Measurements from ENCODE around the gene L3MBTL2.

L3MBTL2 gene

DNA sequence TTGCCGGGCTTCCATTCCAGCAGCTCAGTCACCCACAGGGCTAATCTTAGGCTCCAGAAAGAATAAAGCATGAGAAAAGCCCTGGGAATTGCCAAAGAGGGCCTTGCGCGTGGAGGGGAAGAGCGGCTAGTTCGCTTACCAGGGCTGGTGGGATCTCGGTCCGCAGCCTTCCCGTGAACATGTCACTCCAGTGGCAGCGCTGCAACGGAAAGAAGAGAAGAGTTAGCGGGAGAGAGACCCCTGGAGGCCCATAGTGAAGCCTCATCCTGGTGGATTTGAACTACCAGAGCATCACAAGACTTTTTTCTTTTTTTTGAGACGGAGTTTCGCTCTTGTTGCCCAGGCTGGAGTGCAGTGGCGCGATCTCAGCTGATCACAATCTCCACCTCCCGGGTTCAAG is 62.8 kb downstream of the L3MBTL2 start:
- TF ChIP-seq EZH2phosphoT487 (IDR thresholded peaks at IDR 0.05; ENCODE audit: low read depth) = no peak
- TF ChIP-seq, protein P1, sequence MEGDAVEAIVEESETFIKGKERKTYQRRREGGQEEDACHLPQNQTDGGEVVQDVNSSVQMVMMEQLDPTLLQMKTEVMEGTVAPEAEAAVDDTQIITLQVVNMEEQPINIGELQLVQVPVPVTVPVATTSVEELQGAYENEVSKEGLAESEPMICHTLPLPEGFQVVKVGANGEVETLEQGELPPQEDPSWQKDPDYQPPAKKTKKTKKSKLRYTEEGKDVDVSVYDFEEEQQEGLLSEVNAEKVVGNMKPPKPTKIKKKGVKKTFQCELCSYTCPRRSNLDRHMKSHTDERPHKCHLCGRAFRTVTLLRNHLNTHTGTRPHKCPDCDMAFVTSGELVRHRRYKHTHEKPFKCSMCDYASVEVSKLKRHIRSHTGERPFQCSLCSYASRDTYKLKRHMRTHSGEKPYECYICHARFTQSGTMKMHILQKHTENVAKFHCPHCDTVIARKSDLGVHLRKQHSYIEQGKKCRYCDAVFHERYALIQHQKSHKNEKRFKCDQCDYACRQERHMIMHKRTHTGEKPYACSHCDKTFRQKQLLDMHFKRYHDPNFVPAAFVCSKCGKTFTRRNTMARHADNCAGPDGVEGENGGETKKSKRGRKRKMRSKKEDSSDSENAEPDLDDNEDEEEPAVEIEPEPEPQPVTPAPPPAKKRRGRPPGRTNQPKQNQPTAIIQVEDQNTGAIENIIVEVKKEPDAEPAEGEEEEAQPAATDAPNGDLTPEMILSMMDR (IDR thresholded peaks at IDR 0.05; ENCODE audit: low read depth, low read length) = no peak
- Histone ChIP-seq H3K9ac (ENCODE audit: low read length) (no peak overlapping the region), H3K4me3 (ENCODE audit: low read length) (no peak overlapping the region), H3K27me3 (ENCODE audit: low read depth, low read length) (no peaks in the 10 kb centered on the region), H3K79me2 (ENCODE audit: low read length) (peaks cover 12% of the 10 kb centered on the region), H3K4me2 (ENCODE audit: low read length) (no peak overlapping the region), H3K9me3 (ENCODE audit: insufficient read depth, low read length) (no peaks in the 10 kb centered on the region), H4K20me1 (ENCODE audit: insufficient read depth, low read length) (no peaks in the 10 kb centered on the region), H3K36me3 (replicated peaks; ENCODE audit: low read depth, low read length) (peaks cover 65% of the 10 kb centered on the region), H3K4me1 (ENCODE audit: low read length) (no peaks in the 10 kb centered on the region), H2AFZ (ENCODE audit: low read depth, low read length) (no peak overlapping the region), H3K27ac (ENCODE audit: low read length) (no peak overlapping the region)

- Histone ChIP-seq H3K36me3 (replicated peaks; ENCODE audit: low read depth, low read length) (peaks cover 64% of the 10 kb centered on the region), H3K9ac (ENCODE audit: low read length) (no peak overlapping the region), H3K9me3 (ENCODE audit: insufficient read depth, low read length) (no peaks in the 10 kb centered on the region), H3K4me1 (ENCODE audit: low read length) (no peaks in the 10 kb centered on the region), H4K20me1 (ENCODE audit: insufficient read depth, low read length) (no peaks in the 10 kb centered on the region), H3K27me3 (ENCODE audit: low read depth, low read length) (no peaks in the 10 kb centered on the region), H2AFZ (ENCODE audit: low read depth, low read length) (no peak overlapping the region), H3K79me2 (ENCODE audit: low read length) (peaks cover 12% of the 10 kb centered on the region), H3K27ac (ENCODE audit: low read length) (no peak overlapping the region), H3K4me3 (ENCODE audit: low read length) (no peak overlapping the region), H3K4me2 (ENCODE audit: low read length) (no peak overlapping the region)
- TF ChIP-seq, protein P1 (IDR thresholded peaks at IDR 0.05; ENCODE audit: low read depth, low read length) = no peak
- TF ChIP-seq EZH2phosphoT487 (IDR thresholded peaks at IDR 0.05; ENCODE audit: low read depth) = no peak
Observed at GRCh38 chr22:41271787-41272186, 66.7 kb downstream of the L3MBTL2 start.

DNA sequence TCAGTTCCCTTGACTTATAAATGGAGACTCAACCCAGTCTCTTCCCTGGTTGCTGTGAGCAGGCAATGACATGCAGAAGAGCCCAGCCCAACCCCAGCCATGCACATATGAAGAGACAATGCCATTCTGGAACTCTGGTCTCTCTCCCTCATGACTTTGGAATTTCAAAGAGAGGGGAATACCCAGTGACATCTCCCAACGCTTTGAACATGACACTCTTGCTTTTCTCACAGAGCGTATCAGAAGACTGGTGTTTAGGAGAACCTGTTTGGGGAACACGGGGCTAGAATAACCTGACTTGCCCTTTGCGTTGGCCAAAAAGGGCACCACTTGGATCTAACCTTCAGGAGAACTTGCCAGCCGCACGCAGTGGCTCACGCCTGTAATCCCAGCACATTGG is 68.0 kb downstream of the L3MBTL2 start:
- H3K4me3 ChIP-seq (ENCODE audit: low read length) = no peak overlapping the region
- no peaks in the 10 kb centered on the region for H3K4me1 ChIP-seq (ENCODE audit: low read length)
- no peaks in the 10 kb centered on the region for H3K9me3 ChIP-seq (ENCODE audit: insufficient read depth, low read length)
- no peak overlapping the region for H3K27ac ChIP-seq (ENCODE audit: low read length)
- H3K4me2 ChIP-seq (ENCODE audit: low read length) = no peak overlapping the region
- no peak overlapping the region for H3K9ac ChIP-seq (ENCODE audit: low read length)
- TF ChIP-seq, protein P1 (IDR thresholded peaks at IDR 0.05; ENCODE audit: low read depth, low read length) = no peak
- TF ChIP-seq EZH2phosphoT487 (IDR thresholded peaks at IDR 0.05; ENCODE audit: low read depth) = no peak
- peaks cover 15% of the 10 kb centered on the region for H3K79me2 ChIP-seq (ENCODE audit: low read length)
- H3K27me3 ChIP-seq (ENCODE audit: low read depth, low read length) = no peaks in the 10 kb centered on the region
- no peaks in the 10 kb centered on the region for H4K20me1 ChIP-seq (ENCODE audit: insufficient read depth, low read length)
- H3K36me3 ChIP-seq (replicated peaks; ENCODE audit: low read depth, low read length) = peaks cover 63% of the 10 kb centered on the region
- no peak overlapping the region for H2AFZ ChIP-seq (ENCODE audit: low read depth, low read length)

DNA sequence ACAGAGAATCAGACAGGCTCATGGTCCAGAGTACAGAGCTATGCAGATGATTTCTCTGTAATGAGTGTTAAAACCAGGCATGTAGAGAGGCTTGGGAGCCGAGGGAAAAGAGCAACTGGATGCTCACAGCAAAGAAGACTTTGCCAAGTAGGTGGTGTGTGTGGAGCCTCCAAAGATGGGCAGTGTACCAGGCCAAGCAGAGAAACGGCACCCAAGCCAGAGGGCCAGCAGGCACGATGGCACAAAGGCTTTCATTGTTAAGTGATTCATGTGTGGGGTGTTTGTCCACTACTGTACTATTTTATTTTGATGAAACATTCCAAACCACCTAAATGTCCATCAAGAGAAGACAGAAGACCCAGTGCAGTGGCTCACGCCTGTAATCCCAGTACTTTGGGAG is 69.7 kb downstream of the L3MBTL2 start:
- Histone ChIP-seq H3K4me1 (ENCODE audit: low read length) (no peaks in the 10 kb centered on the region), H3K36me3 (replicated peaks; ENCODE audit: low read depth, low read length) (peaks cover 59% of the 10 kb centered on the region), H3K9me3 (ENCODE audit: insufficient read depth, low read length) (no peaks in the 10 kb centered on the region), H3K4me2 (ENCODE audit: low read length) (no peak overlapping the region), H3K27me3 (ENCODE audit: low read depth, low read length) (no peaks in the 10 kb centered on the region), H3K79me2 (ENCODE audit: low read length) (peaks cover 15% of the 10 kb centered on the region), H3K4me3 (ENCODE audit: low read length) (no peak overlapping the region), H2AFZ (ENCODE audit: low read depth, low read length) (no peak overlapping the region), H3K9ac (ENCODE audit: low read length) (no peak overlapping the region), H3K27ac (ENCODE audit: low read length) (no peak overlapping the region), H4K20me1 (ENCODE audit: insufficient read depth, low read length) (no peaks in the 10 kb centered on the region)
- TF ChIP-seq, protein P1 (IDR thresholded peaks at IDR 0.05; ENCODE audit: low read depth, low read length) = no peak
- TF ChIP-seq EZH2phosphoT487 (IDR thresholded peaks at IDR 0.05; ENCODE audit: low read depth) = no peak

Measured in OCI-LY3 (cell line).